Measurements from ENCODE around the gene CCR7.

GRCh38 chr17:40541060-40541872, 24.0 kb downstream of the CCR7 start:
- TF ChIP-seq JUNB (CRISPR knock-in tag; IDR thresholded peaks at IDR 0.05; ENCODE audit: borderline replicate concordance) (no peak), FOXP1 (IDR thresholded peaks at IDR 0.05) (no peak), FOXP1 (CRISPR knock-in tag; IDR thresholded peaks at IDR 0.05) (peak; percentile 31; the same call in 1 of the 2 replicates), KLF16 (CRISPR knock-in tag; IDR thresholded peaks at IDR 0.05) (no peak), CENPT (CRISPR knock-in tag; IDR thresholded peaks at IDR 0.05; ENCODE audit: low read depth) (no peak), ZNF678 (CRISPR knock-in tag; IDR thresholded peaks at IDR 0.05) (no peak), ELF4 (CRISPR knock-in tag; IDR thresholded peaks at IDR 0.05; ENCODE audit: borderline replicate concordance) (no peak), SP1 (IDR thresholded peaks at IDR 0.05) (no peak), SP1 (CRISPR knock-in tag; IDR thresholded peaks at IDR 0.05) (no peak), CBX5 (CRISPR knock-in tag; IDR thresholded peaks at IDR 0.05; ENCODE audit: borderline replicate concordance) (no peak), ZNF232 (CRISPR knock-in tag; IDR thresholded peaks at IDR 0.05; ENCODE audit: borderline replicate concordance) (no peak), RXRA (CRISPR knock-in tag; IDR thresholded peaks at IDR 0.05) (no peak), EP300 (IDR thresholded peaks at IDR 0.05; ENCODE audit: low read depth in 2 of 2, low read length in 2 of 2) (peak in 1 of 2 experiments; percentile 31; a peak in 1 of 4 replicates), EP300 (CRISPR knock-in tag; IDR thresholded peaks at IDR 0.05; ENCODE audit: borderline replicate concordance) (no peak)
- TF ChIP-seq, protein P1, sequence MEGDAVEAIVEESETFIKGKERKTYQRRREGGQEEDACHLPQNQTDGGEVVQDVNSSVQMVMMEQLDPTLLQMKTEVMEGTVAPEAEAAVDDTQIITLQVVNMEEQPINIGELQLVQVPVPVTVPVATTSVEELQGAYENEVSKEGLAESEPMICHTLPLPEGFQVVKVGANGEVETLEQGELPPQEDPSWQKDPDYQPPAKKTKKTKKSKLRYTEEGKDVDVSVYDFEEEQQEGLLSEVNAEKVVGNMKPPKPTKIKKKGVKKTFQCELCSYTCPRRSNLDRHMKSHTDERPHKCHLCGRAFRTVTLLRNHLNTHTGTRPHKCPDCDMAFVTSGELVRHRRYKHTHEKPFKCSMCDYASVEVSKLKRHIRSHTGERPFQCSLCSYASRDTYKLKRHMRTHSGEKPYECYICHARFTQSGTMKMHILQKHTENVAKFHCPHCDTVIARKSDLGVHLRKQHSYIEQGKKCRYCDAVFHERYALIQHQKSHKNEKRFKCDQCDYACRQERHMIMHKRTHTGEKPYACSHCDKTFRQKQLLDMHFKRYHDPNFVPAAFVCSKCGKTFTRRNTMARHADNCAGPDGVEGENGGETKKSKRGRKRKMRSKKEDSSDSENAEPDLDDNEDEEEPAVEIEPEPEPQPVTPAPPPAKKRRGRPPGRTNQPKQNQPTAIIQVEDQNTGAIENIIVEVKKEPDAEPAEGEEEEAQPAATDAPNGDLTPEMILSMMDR (CRISPR knock-in tag; IDR thresholded peaks at IDR 0.05), result no peak
- TF ChIP-seq, protein P2, sequence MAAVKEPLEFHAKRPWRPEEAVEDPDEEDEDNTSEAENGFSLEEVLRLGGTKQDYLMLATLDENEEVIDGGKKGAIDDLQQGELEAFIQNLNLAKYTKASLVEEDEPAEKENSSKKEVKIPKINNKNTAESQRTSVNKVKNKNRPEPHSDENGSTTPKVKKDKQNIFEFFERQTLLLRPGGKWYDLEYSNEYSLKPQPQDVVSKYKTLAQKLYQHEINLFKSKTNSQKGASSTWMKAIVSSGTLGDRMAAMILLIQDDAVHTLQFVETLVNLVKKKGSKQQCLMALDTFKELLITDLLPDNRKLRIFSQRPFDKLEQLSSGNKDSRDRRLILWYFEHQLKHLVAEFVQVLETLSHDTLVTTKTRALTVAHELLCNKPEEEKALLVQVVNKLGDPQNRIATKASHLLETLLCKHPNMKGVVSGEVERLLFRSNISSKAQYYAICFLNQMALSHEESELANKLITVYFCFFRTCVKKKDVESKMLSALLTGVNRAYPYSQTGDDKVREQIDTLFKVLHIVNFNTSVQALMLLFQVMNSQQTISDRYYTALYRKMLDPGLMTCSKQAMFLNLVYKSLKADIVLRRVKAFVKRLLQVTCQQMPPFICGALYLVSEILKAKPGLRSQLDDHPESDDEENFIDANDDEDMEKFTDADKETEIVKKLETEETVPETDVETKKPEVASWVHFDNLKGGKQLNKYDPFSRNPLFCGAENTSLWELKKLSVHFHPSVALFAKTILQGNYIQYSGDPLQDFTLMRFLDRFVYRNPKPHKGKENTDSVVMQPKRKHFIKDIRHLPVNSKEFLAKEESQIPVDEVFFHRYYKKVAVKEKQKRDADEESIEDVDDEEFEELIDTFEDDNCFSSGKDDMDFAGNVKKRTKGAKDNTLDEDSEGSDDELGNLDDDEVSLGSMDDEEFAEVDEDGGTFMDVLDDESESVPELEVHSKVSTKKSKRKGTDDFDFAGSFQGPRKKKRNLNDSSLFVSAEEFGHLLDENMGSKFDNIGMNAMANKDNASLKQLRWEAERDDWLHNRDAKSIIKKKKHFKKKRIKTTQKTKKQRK (IDR thresholded peaks at IDR 0.05; ENCODE audit: low read length), result no peak
